Adipocyte (in vitro differentiated cells): ENCODE measurements around the gene FNDC1.
A peak's percentile ranks its signal among the peaks of the same experiment; 100 is the strongest.

Experiments
- DNase-seq: peaks from one replicate; pipeline ENCODE4 v3.0.0-alpha.2; 2015; ENCODE audit warnings: low read depth
- H3K27me3 ChIP-seq: replicated peaks from 2 replicates; pipeline ENCODE4 v1.7.0; 2013; ENCODE audit warnings: mild to moderate bottlenecking, low read length, moderate library complexity; ENCODE audit not compliant: control insufficient read depth, insufficient read depth
- H3K36me3 ChIP-seq: 2 replicates; pipeline ENCODE4 v1.7.0; 2013; ENCODE audit warnings: low read length, mild to moderate bottlenecking, moderate library complexity; ENCODE audit not compliant: control insufficient read depth, insufficient read depth, severe bottlenecking
- H3K4me1 ChIP-seq: 2 replicates; pipeline ENCODE4 v1.7.0; 2013; ENCODE audit warnings: mild to moderate bottlenecking, low read length, moderate library complexity; ENCODE audit not compliant: control insufficient read depth, insufficient read depth
- H3K4me3 ChIP-seq: 2 replicates; pipeline ENCODE4 v1.7.0; 2013; ENCODE audit warnings: mild to moderate bottlenecking, low read length, moderate library complexity
- H3K9ac ChIP-seq: 2 replicates; pipeline ENCODE4 v1.7.0; 2013; ENCODE audit warnings: mild to moderate bottlenecking, low read length, moderate library complexity
- H3K9me3 ChIP-seq: 2 replicates; pipeline ENCODE4 v1.7.0; 2013; ENCODE audit warnings: mild to moderate bottlenecking, low read length, moderate library complexity; ENCODE audit not compliant: control insufficient read depth

Gene FNDC1

DNA sequence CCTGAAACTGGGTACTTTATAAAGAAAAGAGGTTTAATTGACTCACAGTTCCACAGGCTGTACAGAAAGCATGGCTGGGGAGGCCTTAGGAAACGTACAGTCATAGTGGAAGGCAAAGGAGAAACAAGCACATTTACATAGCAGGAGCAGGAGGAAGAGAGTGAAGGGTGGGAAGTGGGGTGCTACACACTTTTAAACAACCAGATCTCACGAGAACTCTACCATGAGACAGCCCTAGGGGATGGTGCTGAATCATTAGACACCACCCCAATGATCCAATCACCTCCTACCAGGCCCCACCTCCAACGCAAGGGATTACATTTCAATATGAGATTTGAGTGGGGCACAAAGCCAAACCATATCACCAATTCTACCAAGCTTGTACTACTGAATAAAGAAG lies 7.4 kb upstream of the FNDC1 start:
- Histone ChIP-seq H3K4me1 (peaks cover 5% of the 10 kb centered on the region), H3K27me3 (peaks cover 10% of the 10 kb centered on the region), H3K4me3 (no peak overlapping the region), H3K9ac (no peak overlapping the region), H3K9me3 (peaks cover 20% of the 10 kb centered on the region), H3K36me3 (no peaks in the 10 kb centered on the region)
- no peak for DNase-seq

GRCh38 chr6:159163901-159164370 lies 5.3 kb upstream of the FNDC1 start:
- no peak overlapping the region for H3K4me3 ChIP-seq
- H3K9me3 ChIP-seq, result peaks cover 17% of the 10 kb centered on the region
- H3K4me1 ChIP-seq, result peaks cover 5% of the 10 kb centered on the region
- no peak overlapping the region for H3K9ac ChIP-seq
- DNase-seq, result peak; percentile 84
- H3K36me3 ChIP-seq, result no peaks in the 10 kb centered on the region
- peaks cover 23% of the 10 kb centered on the region for H3K27me3 ChIP-seq

DNA sequence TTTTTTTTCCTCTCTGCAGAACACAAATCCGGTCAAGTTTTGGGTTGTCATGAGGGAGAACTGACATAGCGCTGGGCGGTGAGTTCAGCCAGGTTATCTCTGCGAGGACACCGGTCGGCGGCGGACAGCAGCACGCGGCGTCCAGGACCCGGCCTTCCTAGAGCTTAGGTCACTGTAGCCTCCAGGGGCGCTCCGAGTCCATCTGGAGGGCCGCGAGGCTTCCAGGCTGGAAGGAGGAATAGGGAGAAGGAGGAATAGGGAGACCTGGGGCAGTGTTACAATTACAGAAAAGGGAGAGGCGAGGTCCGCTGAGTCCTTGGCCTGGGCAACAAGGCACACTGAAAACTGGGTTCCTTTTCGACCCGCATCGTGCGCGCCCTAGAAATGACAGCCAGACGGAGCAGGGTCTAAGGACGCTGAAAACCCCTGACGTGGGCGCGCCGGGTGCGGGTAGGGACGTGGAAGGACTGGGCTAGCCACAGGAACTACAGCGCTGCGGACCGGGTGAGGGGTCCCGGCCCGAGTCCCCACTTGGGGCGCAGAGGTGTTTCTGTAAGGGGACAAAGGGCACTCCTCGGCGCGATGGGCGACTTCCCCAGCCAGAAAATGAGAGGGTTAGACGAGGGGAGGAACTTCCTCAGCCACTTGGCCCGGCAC lies 536 bp upstream of the FNDC1 start:
- H3K4me1 ChIP-seq, result peaks cover 33% of the 10 kb centered on the region
- no peaks in the 10 kb centered on the region for H3K9me3 ChIP-seq
- H3K4me3 ChIP-seq, result peak overlapping the region; percentile 74
- H3K27me3 ChIP-seq, result peaks cover 23% of the 10 kb centered on the region
- peak overlapping the region; percentile 40 for H3K9ac ChIP-seq
- no peaks in the 10 kb centered on the region for H3K36me3 ChIP-seq
- DNase-seq, result no peak

- Histone ChIP-seq H3K9ac (peak overlapping the region; percentile 5), H3K4me3 (peak overlapping the region; percentile 62), H3K27me3 (peaks cover 23% of the 10 kb centered on the region), H3K9me3 (no peaks in the 10 kb centered on the region), H3K36me3 (no peaks in the 10 kb centered on the region), H3K4me1 (peaks cover 31% of the 10 kb centered on the region)
- peak; percentile 76 for DNase-seq
Observed at GRCh38 chr6:159169557-159170332, 545 bp downstream of the FNDC1 start.

- DNase-seq, result no peak
- Histone ChIP-seq H3K4me3 (peak overlapping the region; percentile 62), H3K36me3 (no peaks in the 10 kb centered on the region), H3K9ac (no peak overlapping the region), H3K27me3 (peaks cover 23% of the 10 kb centered on the region), H3K4me1 (peaks cover 31% of the 10 kb centered on the region), H3K9me3 (no peaks in the 10 kb centered on the region)
Observed at GRCh38 chr6:159170333-159170672, 1.1 kb downstream of the FNDC1 start.

GRCh38 chr6:159170999-159171712 lies 2.0 kb downstream of the FNDC1 start:
- DNase-seq, result peak; percentile 85
- peaks cover 20% of the 10 kb centered on the region for H3K27me3 ChIP-seq
- H3K4me1 ChIP-seq, result peaks cover 31% of the 10 kb centered on the region
- no peaks in the 10 kb centered on the region for H3K9me3 ChIP-seq
- H3K4me3 ChIP-seq, result peak overlapping the region; percentile 62
- no peaks in the 10 kb centered on the region for H3K36me3 ChIP-seq
- no peak overlapping the region for H3K9ac ChIP-seq

GRCh38 chr6:159172091-159172491 lies 2.9 kb downstream of the FNDC1 start:
- DNase-seq, result peak; percentile 63
- H3K36me3 ChIP-seq, result no peaks in the 10 kb centered on the region
- no peaks in the 10 kb centered on the region for H3K9me3 ChIP-seq
- H3K4me1 ChIP-seq, result peaks cover 31% of the 10 kb centered on the region
- peaks cover 15% of the 10 kb centered on the region for H3K27me3 ChIP-seq
- H3K9ac ChIP-seq, result no peak overlapping the region
- H3K4me3 ChIP-seq, result no peak overlapping the region

- H3K9ac ChIP-seq, result no peak overlapping the region
Observed at GRCh38 chr6:159174263-159174969, 5.2 kb downstream of the FNDC1 start.

GRCh38 chr6:159176913-159177312 lies 7.7 kb downstream of the FNDC1 start:
- H3K9me3 ChIP-seq, result no peaks in the 10 kb centered on the region
- H3K9ac ChIP-seq, result no peak overlapping the region
- DNase-seq, result no peak
- peaks cover 9% of the 10 kb centered on the region for H3K4me1 ChIP-seq
- H3K4me3 ChIP-seq, result no peak overlapping the region
- H3K36me3 ChIP-seq, result no peaks in the 10 kb centered on the region
- H3K27me3 ChIP-seq, result peaks cover 5% of the 10 kb centered on the region

More at GRCh38 chr6:159174263-159174969, 5.2 kb downstream of the FNDC1 start:
- Histone ChIP-seq H3K4me3 (no peak overlapping the region), H3K9me3 (no peaks in the 10 kb centered on the region), H3K36me3 (no peaks in the 10 kb centered on the region), H3K4me1 (peaks cover 31% of the 10 kb centered on the region), H3K27me3 (peaks cover 5% of the 10 kb centered on the region)
- DNase-seq, result peak; percentile 92

DNA sequence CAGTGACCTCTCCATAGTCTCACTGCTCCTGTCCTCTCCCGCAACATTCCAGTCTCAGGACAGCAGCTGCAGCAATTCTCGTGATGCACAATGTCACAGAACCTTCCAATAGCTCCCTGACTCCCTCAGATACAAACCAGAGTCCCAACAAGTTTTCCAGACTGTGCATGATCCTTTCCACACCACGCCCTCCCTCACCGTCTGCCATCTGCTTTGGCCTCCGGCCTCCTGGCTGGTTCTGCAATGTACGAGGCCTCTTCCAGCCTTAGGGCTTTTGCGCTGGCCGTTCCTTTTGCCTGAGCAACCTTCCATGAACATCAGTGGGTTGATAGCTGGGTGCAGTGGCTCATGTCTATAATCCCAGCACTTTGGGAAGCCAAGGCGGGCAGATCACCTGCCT lies 9.6 kb downstream of the FNDC1 start:
- Histone ChIP-seq H3K4me1 (peaks cover 3% of the 10 kb centered on the region), H3K36me3 (no peaks in the 10 kb centered on the region), H3K4me3 (no peak overlapping the region), H3K9me3 (no peaks in the 10 kb centered on the region), H3K9ac (no peak overlapping the region), H3K27me3 (peaks cover 5% of the 10 kb centered on the region)
- DNase-seq, result no peak

- H3K9me3 ChIP-seq, result no peaks in the 10 kb centered on the region
- H3K4me1 ChIP-seq, result peaks cover 5% of the 10 kb centered on the region
- no peak for DNase-seq
Observed at GRCh38 chr6:159180001-159180400, 10.8 kb downstream of the FNDC1 start.

More at GRCh38 chr6:159180001-159180400, 10.8 kb downstream of the FNDC1 start:
- Histone ChIP-seq H3K27me3 (peaks cover 5% of the 10 kb centered on the region), H3K36me3 (no peaks in the 10 kb centered on the region), H3K9ac (no peak overlapping the region), H3K4me3 (no peak overlapping the region)
